GM18909 (cell line): Measurements from ENCODE around the gene FGFBP1.

Experiments
- ATAC-seq: cut with Tn5 transposase; IDR thresholded peaks from one replicate; pipeline ENCODE4 v1.9.1; 2021; ENCODE audit warnings: mild to moderate bottlenecking; ENCODE audit not compliant: unreplicated experiment, poor library complexity

FGFBP1 gene

DNA sequence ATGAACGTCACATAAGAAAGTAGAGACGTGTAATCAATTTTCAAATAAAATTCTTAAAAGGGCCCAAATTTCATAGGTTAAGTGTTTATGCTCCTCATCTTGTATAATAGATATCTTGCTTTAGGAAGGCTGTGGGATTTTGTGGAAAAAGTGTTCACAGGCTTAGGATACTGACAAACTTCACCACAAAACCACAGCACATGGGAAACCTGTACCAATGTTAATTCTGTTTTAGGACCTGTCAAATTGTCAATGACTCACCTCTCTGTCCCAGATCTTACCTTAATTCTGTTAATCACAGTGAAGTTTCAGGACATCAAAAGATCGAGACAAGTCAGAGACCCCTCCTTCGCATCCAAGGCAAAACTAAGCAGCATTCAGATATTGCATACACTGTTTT, 24.2 kb downstream of the FGFBP1 start:
- no peak for ATAC-seq

DNA sequence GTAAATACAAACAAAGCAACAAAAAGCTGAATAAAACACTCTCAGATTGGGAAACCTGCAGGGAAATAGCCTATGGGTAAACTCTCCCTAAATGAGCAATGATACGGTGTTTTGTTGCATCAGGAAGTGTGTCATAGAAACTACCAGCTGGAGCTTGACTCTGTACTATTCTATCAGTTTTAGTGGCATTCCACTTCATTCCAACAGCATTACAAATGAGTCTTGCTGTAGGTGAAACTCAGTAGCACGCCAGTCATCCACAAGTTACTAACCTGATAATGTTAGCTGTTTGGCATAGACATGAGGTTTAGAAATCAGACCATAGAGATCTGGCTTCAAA, 24.9 kb downstream of the FGFBP1 start:
- no peak for ATAC-seq

DNA sequence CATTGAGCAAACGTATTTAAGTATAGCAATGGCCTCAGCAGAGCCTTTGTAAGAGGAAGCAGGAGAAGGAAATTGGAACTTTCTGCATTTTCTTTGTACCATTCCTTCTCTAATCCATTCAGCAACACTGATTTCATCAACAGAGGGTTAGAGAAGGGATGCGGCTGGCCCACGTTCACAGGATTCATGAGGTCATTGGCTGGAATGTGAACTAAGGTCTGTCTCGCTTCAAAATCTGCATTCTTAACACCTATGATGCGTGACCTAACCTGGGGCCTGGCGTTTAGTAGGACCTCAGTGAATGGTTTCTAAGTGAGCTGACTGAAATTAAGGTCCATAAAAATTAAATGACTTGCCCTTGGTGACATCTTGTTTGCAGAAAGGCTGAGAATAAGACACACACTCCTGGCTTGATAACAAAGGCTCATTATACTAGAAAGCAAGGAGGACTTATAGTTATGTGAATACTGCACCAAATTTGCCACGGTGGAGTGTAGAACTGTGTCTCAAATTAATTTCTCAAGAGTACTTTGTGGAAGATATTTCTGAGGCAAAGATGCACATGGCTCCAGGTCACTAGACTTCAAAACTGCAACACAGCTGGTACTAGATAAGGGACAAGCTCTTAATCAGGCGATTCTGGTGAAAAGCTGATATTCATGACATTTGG, 25.4 kb downstream of the FGFBP1 start:
- no peak for ATAC-seq

DNA sequence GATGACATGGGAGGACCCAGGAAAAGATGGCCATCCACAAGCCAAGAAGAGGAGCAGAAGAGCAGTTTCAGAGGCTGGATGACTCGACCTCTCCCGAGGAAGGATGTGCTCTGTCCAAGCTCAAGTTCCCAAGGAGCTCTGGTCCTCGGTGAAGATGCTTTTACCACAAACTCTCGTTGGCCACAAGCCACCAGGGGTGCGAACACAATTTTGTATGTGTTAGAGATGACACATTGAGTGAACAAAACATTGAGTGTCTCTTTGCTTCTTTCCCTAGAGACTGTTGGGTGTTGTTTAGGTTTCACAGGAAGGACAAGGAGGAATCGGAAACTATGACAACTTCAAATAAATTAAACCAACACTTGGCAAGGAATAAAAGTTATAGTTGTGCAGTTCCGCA, 26.3 kb downstream of the FGFBP1 start:
- ATAC-seq = no peak

DNA sequence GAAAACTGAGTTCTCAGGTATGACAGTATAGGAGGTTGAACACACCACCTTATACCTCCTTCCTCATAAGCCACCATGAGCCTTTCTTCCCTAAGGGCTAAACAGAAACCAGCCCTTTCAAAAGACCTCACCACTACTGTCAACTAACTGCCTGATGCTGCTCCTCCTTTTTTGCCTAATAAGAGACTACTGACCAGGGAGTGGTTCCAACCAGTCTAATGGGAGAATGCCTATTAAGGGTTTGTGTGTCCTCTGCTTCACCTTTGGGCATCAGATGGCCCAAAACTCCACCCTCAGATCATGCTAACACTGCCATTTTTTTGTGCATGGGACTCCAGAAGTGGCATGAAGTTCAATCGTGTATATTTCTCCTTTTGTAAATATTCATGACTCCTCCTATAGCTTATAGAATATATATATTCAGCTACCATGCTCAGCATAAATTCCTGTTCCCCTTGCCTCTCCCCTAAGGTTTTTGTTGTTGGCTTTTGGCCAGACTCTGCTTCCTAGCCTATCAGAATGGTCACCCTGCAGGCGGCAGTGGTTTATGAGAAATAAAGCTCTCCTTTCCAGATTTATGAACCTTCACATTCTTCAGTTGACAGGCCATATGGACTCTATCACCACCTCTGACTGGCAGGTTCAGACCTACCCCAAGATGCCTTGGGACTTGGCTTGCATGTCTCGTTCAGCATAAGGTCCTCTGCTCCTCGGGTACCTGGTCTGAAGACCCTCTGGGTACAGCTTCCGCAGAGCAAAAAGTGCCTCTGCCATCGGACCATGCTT, 28.2 kb downstream of the FGFBP1 start:
- no peak for ATAC-seq

DNA sequence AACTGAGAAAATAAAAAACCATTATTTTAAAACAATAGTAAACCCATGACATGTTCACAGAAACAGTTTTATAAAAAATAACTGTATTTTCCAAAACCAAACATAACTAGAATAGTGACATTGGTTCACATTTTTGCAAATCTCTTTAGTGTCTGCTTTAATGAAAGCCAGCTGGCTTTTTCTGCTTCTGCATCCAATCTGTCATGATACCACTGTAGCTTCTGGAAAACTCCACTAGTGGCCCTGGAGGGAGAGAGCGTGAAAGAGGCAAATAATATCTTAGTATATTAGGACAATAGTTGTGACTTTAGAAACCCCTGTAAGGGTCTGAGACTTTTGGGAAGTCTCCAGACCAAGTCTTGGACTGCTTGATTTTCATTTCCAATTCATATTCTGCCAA, 31.1 kb downstream of the FGFBP1 start:
- no peak for ATAC-seq

DNA sequence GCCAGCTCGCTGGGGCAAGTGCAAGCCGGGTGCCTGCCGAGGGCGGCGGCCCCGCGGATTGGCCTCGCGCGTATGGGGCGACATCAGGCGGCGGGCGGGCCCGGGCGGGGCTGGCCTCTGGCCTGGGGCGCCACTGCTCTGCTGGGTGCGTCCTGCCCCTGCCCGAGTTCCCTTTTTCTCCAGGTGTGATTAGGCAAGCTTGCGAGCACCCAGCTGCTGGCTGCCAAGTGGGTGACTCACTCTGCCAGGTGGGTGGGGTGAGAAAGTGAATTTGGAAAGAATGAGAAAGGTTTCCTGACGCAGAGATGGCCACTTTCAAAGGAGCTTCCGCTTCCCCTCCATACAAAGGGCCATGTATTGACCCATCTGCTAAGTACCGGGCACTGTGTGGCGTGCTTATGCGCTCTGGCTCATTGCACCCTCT, 32.5 kb downstream of the FGFBP1 start:
- no peak for ATAC-seq

DNA sequence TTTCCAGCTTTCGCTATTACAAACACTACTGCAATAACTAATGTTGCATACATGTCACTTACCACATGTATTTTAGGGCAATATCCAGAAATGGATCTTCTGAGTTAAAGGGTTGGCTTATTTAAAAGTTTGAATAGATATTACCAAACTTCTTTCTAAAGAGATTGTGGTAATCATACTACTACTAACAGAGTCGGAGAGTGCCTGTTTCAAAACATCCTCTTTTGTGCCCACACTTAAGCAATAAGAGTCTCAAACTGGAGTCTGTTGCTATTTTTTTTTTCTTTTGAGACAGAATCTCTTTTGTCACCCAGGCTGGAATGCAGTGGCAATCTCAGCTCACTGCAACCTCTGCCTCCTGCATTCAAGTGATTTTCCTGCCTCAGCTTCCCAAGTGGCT, 35.8 kb downstream of the FGFBP1 start:
- ATAC-seq = no peak

DNA sequence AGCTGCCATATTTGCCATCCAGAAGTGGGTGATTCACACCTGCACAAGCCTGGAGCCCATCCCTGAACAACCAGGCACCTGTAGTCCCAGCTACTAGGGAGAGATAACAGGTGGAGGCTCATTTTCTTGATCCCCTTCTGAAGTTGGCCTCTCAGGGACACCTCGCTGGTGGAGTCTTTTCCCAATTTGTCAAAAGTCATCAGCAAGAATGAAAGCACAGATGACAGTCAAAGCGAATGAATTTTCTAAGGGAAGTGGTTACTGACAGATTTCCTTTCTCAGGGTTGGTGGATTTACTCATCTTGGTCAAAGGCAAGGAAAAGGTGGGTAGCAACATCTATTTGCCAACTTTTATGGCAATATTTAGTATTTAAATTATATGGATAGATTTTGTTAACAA, 36.5 kb downstream of the FGFBP1 start:
- no peak for ATAC-seq

DNA sequence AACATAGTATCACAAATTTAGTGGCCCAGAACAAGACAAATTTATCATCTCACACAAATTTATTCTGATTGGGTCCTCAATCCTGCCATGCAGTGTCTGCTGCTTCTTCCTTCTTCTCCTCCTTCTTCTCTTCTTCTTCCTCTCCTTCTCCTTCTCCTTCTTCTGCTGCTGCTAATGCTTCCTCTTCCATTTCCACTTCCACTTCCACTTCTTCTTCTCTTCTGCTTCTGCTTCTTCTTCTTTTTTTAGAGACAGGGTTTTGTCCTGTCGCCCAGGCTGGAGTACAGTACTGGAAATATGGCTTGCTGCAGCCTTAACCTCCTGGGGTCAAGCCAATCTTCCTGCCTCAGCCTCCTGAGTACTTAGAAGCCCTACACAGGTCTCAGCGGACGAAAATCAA, 37.5 kb downstream of the FGFBP1 start:
- ATAC-seq = no peak

DNA sequence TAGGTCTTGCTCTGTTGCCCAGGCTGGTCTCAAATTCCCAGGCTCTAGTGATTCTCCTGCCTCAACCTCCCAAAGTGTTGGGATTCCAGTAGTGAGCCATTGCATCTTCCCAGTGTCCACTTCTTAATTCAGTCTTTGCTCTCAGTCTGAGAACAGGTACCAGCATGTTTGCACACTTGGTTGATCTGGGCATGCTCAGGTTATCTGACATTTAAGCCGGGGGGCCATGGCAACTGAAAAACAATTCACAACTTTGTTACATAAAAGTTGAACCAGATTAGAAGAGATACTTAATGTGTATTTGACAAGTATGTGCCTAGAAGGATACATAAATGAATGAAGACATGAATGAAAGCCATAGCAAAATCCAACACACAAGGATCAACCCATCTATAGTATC, 39.0 kb downstream of the FGFBP1 start:
- no peak for ATAC-seq

DNA sequence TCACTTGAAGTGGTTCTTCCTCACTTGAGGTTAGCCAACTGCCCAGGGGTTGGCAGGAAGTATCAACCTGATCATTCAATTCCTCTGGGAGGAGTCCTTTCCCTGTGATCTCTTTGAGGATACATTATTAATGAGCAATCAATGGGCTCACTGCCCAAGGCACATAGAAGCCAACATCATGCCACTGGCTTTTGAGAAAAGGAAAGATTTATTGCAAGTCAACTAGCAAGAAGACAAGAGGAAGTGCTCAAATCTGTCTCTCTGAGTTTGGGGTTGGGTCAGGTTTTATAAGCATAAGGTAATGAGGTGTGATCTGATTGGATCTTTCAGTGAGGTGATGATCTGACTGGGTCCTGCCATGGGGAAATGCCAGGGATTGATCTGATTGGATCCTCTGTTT, 39.6 kb downstream of the FGFBP1 start:
- no peak for ATAC-seq

DNA sequence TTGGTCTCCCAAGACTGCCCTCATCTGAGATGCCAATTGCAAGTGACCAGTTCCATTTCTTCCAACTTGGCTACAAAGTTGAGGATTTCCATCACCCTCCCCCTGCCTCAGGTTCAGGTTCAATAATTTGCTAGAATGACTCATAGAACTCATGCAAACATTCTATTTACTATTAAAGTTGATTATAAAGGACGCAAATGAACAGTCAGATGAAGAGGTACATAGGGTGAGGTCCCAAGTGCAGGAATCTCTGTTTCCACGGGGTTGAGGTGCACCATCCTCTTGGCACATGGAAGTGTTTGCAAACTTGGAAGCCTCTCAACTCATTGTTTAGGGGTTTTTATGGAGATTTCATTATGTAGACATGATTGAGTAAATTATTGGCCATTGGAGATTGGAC, 41.0 kb downstream of the FGFBP1 start:
- no peak for ATAC-seq

DNA sequence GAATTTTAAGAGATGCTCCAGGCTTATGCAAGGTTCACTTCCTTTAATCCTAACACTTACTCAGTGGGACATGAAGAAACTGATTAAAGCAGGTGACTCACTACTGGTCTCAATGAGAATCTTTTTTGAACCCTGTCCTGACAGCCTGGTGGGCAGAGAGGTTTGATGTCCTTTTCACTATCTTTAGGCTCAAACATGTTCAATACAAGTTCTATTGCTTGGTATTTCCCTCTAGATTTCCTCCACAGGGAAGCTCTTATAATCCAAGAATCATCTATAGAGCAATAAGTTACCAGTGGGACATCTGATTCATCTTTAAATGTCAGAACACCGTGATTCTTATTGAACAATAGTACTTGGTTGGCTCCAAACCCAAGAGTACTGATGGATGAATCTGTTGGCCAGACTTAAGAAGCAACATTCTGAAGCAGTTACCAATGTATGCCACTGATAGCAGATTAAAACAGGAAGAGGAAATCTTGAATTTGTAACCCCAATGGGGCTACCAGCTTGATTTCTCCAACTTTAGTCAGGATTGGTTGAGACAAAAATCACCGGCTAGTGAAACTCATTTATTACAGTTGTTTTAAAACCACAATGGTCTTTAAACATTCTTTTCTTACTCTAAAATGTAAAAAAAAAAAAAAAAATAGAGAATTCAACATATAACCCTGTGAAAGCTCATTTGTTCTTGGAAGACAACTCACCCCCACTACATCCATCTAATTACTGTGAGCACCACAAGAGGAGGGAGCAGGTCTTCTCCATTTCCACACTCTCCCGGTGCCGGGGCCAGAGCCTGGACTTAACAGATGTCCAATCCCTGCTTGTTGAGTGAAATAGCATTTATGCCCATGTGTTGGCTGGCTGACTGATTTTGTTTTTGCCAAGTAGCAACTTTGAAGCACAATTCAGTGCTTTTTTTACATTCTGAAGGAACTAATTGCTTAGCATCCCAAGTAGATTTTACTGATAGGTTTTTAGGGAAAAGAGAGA, 43.3 kb downstream of the FGFBP1 start:
- ATAC-seq = no peak

DNA sequence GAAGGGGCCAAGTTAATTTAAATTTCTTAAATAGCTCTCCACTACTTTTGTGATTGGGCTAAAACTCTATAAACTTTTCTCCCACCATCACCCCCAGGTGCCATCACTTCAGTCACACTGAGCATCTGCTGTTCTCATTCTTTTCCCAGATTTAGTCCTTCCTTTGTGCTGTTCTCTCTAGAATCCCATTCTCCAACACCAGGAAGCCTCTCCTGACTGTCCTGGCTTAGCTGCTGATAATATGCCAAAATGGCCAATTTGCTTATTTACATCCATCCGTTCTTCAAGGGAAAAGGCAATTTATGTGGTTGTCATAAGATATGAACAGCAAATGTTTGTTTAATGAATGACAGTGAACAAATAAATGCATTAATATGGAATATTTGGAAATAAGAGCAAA, 44.1 kb downstream of the FGFBP1 start:
- no peak for ATAC-seq

DNA sequence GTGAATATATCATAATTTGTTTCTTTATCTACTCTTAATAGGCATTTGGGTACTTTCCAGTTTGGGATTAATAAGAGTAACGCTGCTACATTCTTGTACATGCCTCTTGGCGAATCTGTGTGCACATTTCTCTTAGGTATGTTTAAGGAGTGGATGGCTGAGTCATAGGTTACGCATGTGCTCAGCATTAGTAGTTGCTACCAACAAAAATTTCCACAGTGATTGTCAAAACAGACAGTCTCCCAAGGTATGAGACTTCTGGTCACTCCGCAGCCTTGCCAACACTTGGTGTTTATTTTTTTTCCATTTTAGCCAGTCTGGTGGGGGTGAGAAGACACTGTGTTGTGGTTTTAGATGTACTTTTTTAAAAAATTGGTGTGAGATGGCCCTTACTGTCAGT, 44.6 kb downstream of the FGFBP1 start:
- ATAC-seq = no peak

DNA sequence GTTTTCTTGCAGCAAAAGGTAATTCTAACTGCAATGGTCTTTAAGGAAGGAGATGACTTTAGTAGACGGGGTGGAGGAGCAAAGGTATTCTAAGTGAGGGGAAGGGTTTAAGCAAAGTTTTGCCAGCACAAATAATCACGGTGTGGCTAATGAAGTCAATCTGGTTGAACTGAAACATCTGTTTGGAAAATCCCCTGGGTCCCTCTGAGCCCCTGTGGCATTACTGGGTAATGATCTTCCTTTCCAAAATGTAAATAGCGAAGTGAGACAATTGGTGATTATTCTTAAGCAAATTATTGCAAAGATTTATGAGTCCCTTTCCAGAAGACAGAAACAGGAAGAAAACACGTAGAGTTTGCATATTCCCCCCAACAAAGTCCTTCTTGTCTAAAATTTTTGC, 47.2 kb downstream of the FGFBP1 start:
- peak; percentile 73 for ATAC-seq

DNA sequence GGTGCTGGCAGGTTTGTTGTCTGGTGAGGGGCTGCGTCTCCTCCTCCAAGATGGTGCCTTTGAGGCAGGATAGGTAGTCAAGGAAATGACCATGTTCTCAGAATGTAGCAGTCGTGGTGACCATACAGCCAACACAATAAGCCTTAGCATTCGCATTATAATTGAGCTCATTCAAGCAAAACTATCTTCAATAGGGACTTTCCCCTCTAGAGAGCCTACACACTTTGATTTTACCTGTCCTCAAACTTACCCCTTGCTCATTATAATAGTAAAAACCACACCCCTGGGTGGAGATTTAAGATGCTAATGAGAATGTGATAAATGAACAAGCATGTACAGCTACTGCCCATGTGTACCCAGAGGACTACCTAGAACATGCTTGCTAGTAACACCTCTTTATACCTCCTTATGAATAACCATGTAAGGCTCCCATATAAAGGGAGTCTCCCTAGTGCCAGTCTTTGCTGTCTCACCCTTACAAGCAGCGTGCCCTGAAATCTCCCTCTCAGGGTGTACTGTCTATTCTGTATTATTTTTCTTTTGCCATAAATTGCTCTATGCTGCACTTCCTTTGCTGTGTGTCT, 48.2 kb downstream of the FGFBP1 start:
- ATAC-seq = no peak

DNA sequence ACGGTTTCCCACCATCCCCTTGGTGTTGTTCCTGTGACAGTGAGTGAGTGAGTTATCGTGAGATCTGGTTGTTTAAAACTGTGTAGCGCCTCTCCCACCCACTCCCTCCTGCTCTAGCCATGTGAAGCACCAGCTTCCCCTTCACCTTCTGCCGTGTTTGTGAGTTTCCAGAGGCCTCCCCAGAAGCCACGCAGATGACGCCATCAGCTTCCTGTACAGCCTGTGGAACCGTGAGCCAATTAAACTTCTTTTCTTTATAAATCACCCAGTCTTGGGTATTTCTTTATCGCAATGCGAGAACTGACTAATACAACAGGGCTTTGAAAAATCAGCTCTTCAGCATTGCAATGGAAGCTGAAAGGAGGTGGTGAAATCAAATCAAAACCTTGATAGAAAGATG, 50.0 kb downstream of the FGFBP1 start:
- no peak for ATAC-seq
